ENCODE measurements around the gene MTPN. TPM values are rescaled to one million over a fixed set of nuclear protein-coding genes. Genes with fewer than 3 reads are reported as not detected.

MTPN gene
- total RNA-seq, 1 donor from 2014 or later, result 76.2 TPM

- DNase-seq, result no peak
These were observed 4.9 kb upstream of the MTPN start for GRCh38 chr7:135981958-135982646.

GRCh38 chr7:135980665-135981180, 3.6 kb upstream of the MTPN start:
- no peak for DNase-seq

GRCh38 chr7:135980012-135980551, 2.9 kb upstream of the MTPN start:
- no peak for DNase-seq

GRCh38 chr7:135979471-135980011, 2.4 kb upstream of the MTPN start:
- no peak for DNase-seq

GRCh38 chr7:135978624-135979023, 1.5 kb upstream of the MTPN start:
- no peak for DNase-seq

- no peak for DNase-seq
These were observed 545 bp upstream of the MTPN start for GRCh38 chr7:135977742-135978066.

GRCh38 chr7:135976312-135977006, 700 bp downstream of the MTPN start:
- no peak for DNase-seq

GRCh38 chr7:135975166-135975565, 2.0 kb downstream of the MTPN start:
- DNase-seq, result no peak

- no peak for DNase-seq
These were observed 2.5 kb downstream of the MTPN start for GRCh38 chr7:135974667-135975066.

GRCh38 chr7:135971366-135971725, 5.8 kb downstream of the MTPN start:
- no peak for DNase-seq

GRCh38 chr7:135970682-135971365, 6.3 kb downstream of the MTPN start:
- no peak for DNase-seq

GRCh38 chr7:135970045-135970444, 7.1 kb downstream of the MTPN start:
- DNase-seq, result no peak

- DNase-seq, result no peak
These were observed 10.7 kb downstream of the MTPN start for GRCh38 chr7:135966341-135967043.

- DNase-seq, result no peak
These were observed 11.6 kb downstream of the MTPN start for GRCh38 chr7:135965602-135966001.

- DNase-seq, result no peak
These were observed 12.4 kb downstream of the MTPN start for GRCh38 chr7:135964791-135965190.

- no peak for DNase-seq
These were observed 12.9 kb downstream of the MTPN start for GRCh38 chr7:135964274-135964673.

GRCh38 chr7:135962802-135963201, 14.4 kb downstream of the MTPN start:
- DNase-seq, result no peak

GRCh38 chr7:135960709-135961451, 16.3 kb downstream of the MTPN start:
- no peak for DNase-seq

- no peak for DNase-seq
These were observed 17.4 kb downstream of the MTPN start for GRCh38 chr7:135959646-135960363.

- DNase-seq, result no peak
These were observed 19.0 kb downstream of the MTPN start for GRCh38 chr7:135958173-135958572.

- no peak for DNase-seq
These were observed 19.5 kb downstream of the MTPN start for GRCh38 chr7:135957627-135958026.
